GM12892 (cell line): Measurements from ENCODE around the gene KDM6A.

Experiments
- DNase-seq: peaks from one replicate; pipeline ENCODE4 v3.0.0; 2011; ENCODE audit not compliant: insufficient read length
- FAIRE-seq: peaks from 2 replicates; lab custom pipeline; 2011; peaks lifted over from hg19 to GRCh38; lab: Jason Lieb, UNC
- POLR2A ChIP-seq: IDR thresholded peaks from 2 replicates; pipeline ENCODE4 v1.6.1; 2011; ENCODE audit warnings: low read depth, low read length, control low read depth
- POLR2AphosphoS5 ChIP-seq: IDR thresholded peaks from 2 replicates; pipeline ENCODE4 v1.6.1; 2011; ENCODE audit warnings: low read depth, low read length, control low read depth
- TAF1 ChIP-seq: IDR thresholded peaks from 2 replicates; pipeline ENCODE4 v1.6.1; 2011; ENCODE audit warnings: low read depth, mild to moderate bottlenecking, control low read depth, low read length, borderline replicate concordance

The KDM6A gene

DNA sequence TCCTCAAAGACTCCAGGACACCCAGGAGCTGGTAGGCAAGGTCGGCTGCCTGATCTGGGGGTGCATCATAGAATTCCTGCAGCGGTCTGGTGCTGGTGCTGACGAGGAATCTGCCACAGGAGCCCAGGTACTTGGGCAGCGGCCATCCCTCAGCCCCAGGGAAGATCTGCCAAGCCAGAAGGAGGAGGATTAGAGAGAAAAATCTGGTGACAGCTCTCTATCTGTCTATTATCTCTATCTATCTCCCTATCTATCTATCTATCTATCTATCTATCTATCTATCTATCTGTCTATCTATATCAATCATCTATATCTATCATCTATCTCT, 281.0 kb downstream of the KDM6A start:
- TF ChIP-seq TAF1 (no peak), POLR2AphosphoS5 (no peak), POLR2A (no peak)
- FAIRE-seq (no peak), DNase-seq (no peak)

DNA sequence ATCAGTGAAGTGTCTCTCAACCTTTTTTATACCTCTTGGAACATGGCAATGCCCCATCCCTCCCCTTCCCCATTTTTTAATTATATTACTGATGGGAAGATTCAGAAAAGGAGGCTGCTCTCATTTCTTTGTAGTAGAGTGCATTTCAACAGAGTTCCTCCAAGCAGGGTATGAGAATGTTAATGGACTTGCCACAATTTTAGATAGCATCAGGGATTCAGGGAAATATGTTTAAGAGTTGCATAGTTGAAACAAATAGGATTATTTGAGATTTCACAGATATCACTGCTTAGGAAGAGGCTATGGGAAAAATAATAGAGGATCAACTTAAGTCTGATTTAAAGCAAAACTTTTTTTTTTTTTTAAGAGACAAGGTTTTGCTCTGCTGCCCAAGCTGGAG, 281.5 kb downstream of the KDM6A start:
- FAIRE-seq (no peak), DNase-seq (no peak)
- no peak for TF ChIP-seq POLR2A
- TF ChIP-seq POLR2AphosphoS5, result no peak
- TF ChIP-seq TAF1, result no peak

DNA sequence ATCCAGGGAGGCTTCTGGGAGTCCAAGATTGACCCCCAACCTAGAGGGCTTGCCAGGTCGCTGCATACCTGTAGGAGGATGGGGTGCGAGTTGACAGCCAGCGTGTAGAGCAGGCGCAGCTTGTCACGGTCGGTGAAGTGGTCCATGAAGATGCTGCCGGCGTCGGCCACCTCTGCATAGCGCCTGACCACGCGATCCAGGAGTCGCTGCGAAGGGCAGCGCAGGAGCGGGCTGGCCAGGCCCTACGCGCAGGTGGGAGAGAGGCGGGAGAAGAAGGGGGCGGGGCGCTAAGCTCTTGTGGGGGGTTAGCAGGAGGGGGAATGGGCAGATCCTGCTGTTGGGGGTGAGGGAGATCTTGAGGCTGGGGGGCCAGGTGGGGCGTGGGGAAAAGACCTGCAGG, 284.7 kb downstream of the KDM6A start:
- FAIRE-seq, result no peak
- DNase-seq, result no peak
- no peak for TF ChIP-seq POLR2AphosphoS5
- no peak for TF ChIP-seq TAF1
- no peak for TF ChIP-seq POLR2A
